IPS-15b (cell line): ENCODE results near the gene SMIM28.
"Not testable (repeated sequence)": the region's sequence is repeated elsewhere in the genome, so short reads cannot be mapped to it uniquely, and the experiment has no call there.

Experiments used
- H3K27me3 ChIP-seq: one replicate; pipeline ENCODE4 v1.6.1; 2013; ENCODE audit warnings: low read length; ENCODE audit not compliant: control insufficient read depth, insufficient read depth
- H3K36me3 ChIP-seq: one replicate; pipeline ENCODE4 v1.6.1; 2013; ENCODE audit warnings: low read length; ENCODE audit not compliant: control insufficient read depth, insufficient read depth
- H3K4me1 ChIP-seq: one replicate; pipeline ENCODE4 v1.6.1; 2013; ENCODE audit warnings: mild to moderate bottlenecking, low read length; ENCODE audit not compliant: control insufficient read depth, insufficient read depth
- H3K4me3 ChIP-seq: one replicate; pipeline ENCODE4 v1.5.1; 2013; ENCODE audit warnings: low read depth, low read length
- H3K9ac ChIP-seq: one replicate; pipeline ENCODE4 v1.6.1; 2013; ENCODE audit warnings: low read depth, mild to moderate bottlenecking, low read length
- H3K9me3 ChIP-seq: one replicate; pipeline ENCODE4 v1.6.1; 2013; ENCODE audit warnings: mild to moderate bottlenecking, low read length; ENCODE audit not compliant: control insufficient read depth, insufficient read depth

The SMIM28 gene

GRCh38 chr6:138345565-138346285 is 32.0 kb upstream of the SMIM28 start:
- Histone ChIP-seq H3K4me3 (no peak overlapping the region), H3K4me1 (peaks cover 9% of the 10 kb centered on the region), H3K36me3 (no peaks in the 10 kb centered on the region), H3K27me3 (no peaks in the 10 kb centered on the region), H3K9me3 (no peaks in the 10 kb centered on the region), H3K9ac (no peak overlapping the region)

GRCh38 chr6:138346302-138347195 is 31.2 kb upstream of the SMIM28 start:
- Histone ChIP-seq H3K9me3 (no peaks in the 10 kb centered on the region), H3K27me3 (no peaks in the 10 kb centered on the region), H3K4me1 (peaks cover 9% of the 10 kb centered on the region), H3K36me3 (no peaks in the 10 kb centered on the region), H3K4me3 (no peak overlapping the region), H3K9ac (no peak overlapping the region)

- H3K9ac ChIP-seq, result no peak overlapping the region
- H3K36me3 ChIP-seq, result no peaks in the 10 kb centered on the region
- no peak overlapping the region for H3K4me3 ChIP-seq
These were observed 29.8 kb upstream of the SMIM28 start for GRCh38 chr6:138347864-138348263.

GRCh38 chr6:138349891-138350290 is 27.8 kb upstream of the SMIM28 start:
- Histone ChIP-seq H3K27me3 (no peaks in the 10 kb centered on the region), H3K36me3 (no peaks in the 10 kb centered on the region), H3K9ac (no peak overlapping the region), H3K9me3 (no peaks in the 10 kb centered on the region), H3K4me3 (no peak overlapping the region), H3K4me1 (peaks cover 9% of the 10 kb centered on the region)

More at GRCh38 chr6:138347864-138348263, 29.8 kb upstream of the SMIM28 start:
- H3K9me3 ChIP-seq, result no peaks in the 10 kb centered on the region
- peaks cover 9% of the 10 kb centered on the region for H3K4me1 ChIP-seq
- H3K27me3 ChIP-seq, result no peaks in the 10 kb centered on the region

- no peaks in the 10 kb centered on the region for H3K27me3 ChIP-seq
- no peaks in the 10 kb centered on the region for H3K36me3 ChIP-seq
- no peaks in the 10 kb centered on the region for H3K4me1 ChIP-seq
- H3K4me3 ChIP-seq, result no peak overlapping the region
- H3K9me3 ChIP-seq, result no peaks in the 10 kb centered on the region
- no peak overlapping the region for H3K9ac ChIP-seq
These were observed 19.8 kb upstream of the SMIM28 start for GRCh38 chr6:138357928-138358327.

GRCh38 chr6:138368684-138369083 is 9.0 kb upstream of the SMIM28 start:
- not testable (repeated sequence) for H3K4me3 ChIP-seq, H3K27me3 ChIP-seq, H3K4me1 ChIP-seq, H3K36me3 ChIP-seq, H3K9ac ChIP-seq, H3K9me3 ChIP-seq

GRCh38 chr6:138370631-138371451 is 6.9 kb upstream of the SMIM28 start:
- no peak overlapping the region for H3K4me3 ChIP-seq
- H3K27me3 ChIP-seq, result no peaks in the 10 kb centered on the region
- H3K36me3 ChIP-seq, result no peaks in the 10 kb centered on the region
- no peaks in the 10 kb centered on the region for H3K9me3 ChIP-seq
- no peaks in the 10 kb centered on the region for H3K4me1 ChIP-seq
- H3K9ac ChIP-seq, result no peak overlapping the region

- Histone ChIP-seq H3K36me3 (no peaks in the 10 kb centered on the region), H3K27me3 (no peaks in the 10 kb centered on the region), H3K4me1 (no peaks in the 10 kb centered on the region), H3K9ac (no peak overlapping the region), H3K4me3 (no peak overlapping the region), H3K9me3 (no peaks in the 10 kb centered on the region)
These were observed 6.3 kb upstream of the SMIM28 start for GRCh38 chr6:138371452-138371711.

- Histone ChIP-seq H3K27me3 (no peaks in the 10 kb centered on the region), H3K9ac (no peak overlapping the region), H3K36me3 (no peaks in the 10 kb centered on the region), H3K4me1 (no peaks in the 10 kb centered on the region), H3K9me3 (no peaks in the 10 kb centered on the region), H3K4me3 (no peak overlapping the region)
These were observed 6.0 kb upstream of the SMIM28 start for GRCh38 chr6:138371720-138372119.

GRCh38 chr6:138372711-138373463 is 4.8 kb upstream of the SMIM28 start:
- no peaks in the 10 kb centered on the region for H3K27me3 ChIP-seq
- no peaks in the 10 kb centered on the region for H3K4me1 ChIP-seq
- H3K4me3 ChIP-seq, result no peak overlapping the region
- no peaks in the 10 kb centered on the region for H3K9me3 ChIP-seq
- H3K36me3 ChIP-seq, result no peaks in the 10 kb centered on the region
- H3K9ac ChIP-seq, result no peak overlapping the region

GRCh38 chr6:138374230-138374629 is 3.5 kb upstream of the SMIM28 start:
- no peak overlapping the region for H3K9ac ChIP-seq
- no peak overlapping the region for H3K4me3 ChIP-seq
- H3K27me3 ChIP-seq, result no peaks in the 10 kb centered on the region
- H3K36me3 ChIP-seq, result no peaks in the 10 kb centered on the region
- peaks cover 7% of the 10 kb centered on the region for H3K4me1 ChIP-seq
- H3K9me3 ChIP-seq, result no peaks in the 10 kb centered on the region
